ENCODE data around the gene VSIG10L.
A peak's percentile ranks its signal among the peaks of the same experiment; 100 is the strongest.

DNA sequence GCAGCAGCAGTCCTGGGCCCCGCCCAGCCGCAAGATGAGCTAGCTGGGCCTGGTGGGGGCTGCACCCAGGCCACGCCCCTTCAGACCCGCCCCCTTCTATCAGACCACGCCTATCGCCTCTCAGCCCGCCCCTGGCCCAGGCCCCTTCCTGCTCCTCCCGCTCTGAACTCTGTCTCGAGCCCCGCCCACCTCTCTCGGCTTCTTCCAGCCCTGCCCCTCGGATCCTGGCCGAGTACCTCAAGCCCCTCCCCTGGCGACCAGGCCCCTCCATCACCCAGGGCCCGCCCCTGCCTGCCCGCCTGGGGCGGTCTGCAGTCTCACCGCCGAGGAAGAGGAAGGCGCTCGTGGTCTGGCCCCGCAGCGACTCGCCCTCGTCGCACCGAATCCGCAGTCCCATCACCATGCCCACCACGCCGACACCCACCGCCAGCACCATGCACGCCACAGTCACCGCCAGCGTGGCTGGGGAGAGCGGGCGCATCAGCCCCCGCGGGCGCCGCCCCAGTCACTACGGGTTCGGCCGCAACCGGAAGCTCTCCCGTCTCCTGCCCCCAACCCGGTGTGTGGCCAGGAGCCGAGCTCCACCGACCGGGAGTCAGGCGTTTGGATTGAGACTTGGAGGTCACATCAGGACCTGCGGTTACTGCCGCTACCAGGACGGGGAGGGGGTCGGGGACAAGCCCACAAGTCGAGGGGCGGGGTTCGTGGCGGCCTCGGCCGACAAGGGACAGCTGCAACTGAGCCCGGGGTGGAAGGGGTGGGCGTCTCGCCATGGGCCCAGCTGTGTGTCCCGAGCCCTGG is 25.8 kb upstream of the VSIG10L start:
- TF ChIP-seq, protein P1, sequence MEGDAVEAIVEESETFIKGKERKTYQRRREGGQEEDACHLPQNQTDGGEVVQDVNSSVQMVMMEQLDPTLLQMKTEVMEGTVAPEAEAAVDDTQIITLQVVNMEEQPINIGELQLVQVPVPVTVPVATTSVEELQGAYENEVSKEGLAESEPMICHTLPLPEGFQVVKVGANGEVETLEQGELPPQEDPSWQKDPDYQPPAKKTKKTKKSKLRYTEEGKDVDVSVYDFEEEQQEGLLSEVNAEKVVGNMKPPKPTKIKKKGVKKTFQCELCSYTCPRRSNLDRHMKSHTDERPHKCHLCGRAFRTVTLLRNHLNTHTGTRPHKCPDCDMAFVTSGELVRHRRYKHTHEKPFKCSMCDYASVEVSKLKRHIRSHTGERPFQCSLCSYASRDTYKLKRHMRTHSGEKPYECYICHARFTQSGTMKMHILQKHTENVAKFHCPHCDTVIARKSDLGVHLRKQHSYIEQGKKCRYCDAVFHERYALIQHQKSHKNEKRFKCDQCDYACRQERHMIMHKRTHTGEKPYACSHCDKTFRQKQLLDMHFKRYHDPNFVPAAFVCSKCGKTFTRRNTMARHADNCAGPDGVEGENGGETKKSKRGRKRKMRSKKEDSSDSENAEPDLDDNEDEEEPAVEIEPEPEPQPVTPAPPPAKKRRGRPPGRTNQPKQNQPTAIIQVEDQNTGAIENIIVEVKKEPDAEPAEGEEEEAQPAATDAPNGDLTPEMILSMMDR (IDR thresholded peaks at IDR 0.05) = no peak
- peak in 1 of 3 donors; percentile 36 for TF ChIP-seq POLR2A (IDR thresholded peaks at IDR 0.05)

All from body of pancreas (tissue), 4 donors.